ENCODE data around the gene FAM204A.

The FAM204A gene

DNA sequence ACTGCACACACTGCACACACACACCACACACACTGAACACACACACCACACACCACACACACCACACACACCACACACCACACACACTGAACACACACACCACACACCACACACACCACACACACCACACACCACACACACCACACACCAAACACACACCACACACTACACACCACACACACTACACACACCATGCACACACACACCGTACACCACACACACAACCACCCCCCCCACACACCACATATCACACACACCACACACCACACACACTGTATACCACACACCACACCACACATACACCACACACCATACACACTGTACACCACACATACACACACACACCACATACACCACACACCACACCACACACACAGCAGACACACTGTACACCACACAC, 59.5 kb downstream of the FAM204A start:
- no peak for DNase-seq (ENCODE audit: low read depth in 2 of 3, low spot score in 1 of 3)

- no peak for DNase-seq (ENCODE audit: low read depth in 2 of 3, low spot score in 1 of 3)
Observed at GRCh38 chr10:118278649-118279048, 63.5 kb downstream of the FAM204A start.

DNA sequence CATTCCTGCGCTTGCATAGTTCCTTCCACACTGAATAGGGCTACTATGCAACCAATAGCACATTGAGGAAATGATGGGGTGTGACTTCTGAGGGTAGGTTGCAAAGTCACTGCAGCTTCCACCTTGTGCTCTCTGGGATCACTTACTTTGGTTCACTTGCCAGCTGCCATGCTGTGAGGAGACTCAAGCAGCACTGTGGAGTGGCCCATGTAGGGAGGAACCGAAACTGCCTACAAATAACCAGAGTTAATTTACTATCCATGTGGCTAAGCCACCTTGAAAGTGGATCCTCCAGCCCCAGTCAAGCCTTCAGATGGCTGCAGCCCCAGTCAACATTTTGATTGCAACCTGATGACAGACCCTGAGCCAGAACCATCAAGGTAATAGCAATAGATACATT, 64.3 kb downstream of the FAM204A start:
- DNase-seq (ENCODE audit: low read depth in 2 of 3, low spot score in 1 of 3), result no peak

DNA sequence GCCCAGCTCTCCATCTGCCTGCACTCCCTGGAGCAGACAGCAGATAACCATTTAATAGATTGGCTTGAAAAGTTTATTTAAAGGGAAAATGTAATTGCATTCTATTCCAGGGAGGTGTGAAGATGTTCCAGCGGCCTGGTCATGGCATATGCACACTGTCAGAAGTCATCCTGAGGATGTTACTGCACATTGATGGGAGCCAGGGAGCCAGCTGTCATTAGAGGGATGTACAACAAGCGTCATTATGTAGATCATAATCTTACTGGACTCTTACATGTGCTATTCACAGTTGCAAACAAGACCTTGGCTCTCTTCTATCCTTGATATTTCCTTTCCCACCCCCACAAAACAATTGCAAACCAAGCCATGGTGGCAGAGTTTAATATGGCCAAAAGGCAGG, 65.4 kb downstream of the FAM204A start:
- DNase-seq (ENCODE audit: low read depth in 2 of 3, low spot score in 1 of 3), result no peak

GRCh38 chr10:118276204-118276603, 65.9 kb downstream of the FAM204A start:
- DNase-seq (ENCODE audit: low read depth in 2 of 3, low spot score in 1 of 3), result no peak

DNA sequence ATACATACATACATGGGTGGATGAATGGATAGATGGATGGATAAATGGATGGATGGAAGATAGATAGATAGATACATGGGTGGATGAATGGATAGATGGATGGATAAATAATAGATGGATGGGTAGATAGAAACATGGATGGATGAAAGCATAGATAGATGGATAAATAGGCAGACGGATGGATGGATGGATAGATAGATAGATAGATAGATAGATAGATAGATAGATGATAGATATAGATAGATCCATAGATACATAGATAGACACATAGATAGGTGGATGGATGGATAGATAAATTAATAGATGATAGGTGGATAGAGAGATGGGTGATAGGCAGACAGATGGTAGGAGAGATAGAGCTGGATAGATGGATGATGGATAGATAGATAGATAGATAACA, 68.5 kb downstream of the FAM204A start:
- DNase-seq (ENCODE audit: low read depth in 2 of 3, low spot score in 1 of 3), result no peak

DNA sequence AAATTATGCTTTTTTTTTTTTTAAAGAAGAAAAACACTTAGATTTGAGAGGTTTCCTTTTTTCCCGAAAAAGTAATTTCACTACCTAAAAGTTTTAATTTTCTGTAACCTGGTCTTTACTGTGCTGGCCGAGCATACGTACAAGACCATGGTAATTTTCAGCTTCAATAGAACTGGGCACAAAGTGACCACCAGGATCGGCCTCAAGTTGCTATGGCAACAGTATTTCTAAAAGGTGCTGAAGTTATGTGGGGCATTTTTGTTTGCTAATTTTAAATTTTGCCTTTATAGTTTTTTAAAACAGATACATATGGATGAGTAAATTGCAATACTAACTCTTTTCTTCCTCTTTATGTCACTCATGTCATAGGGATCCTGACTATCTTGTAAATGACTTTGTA, 69.4 kb downstream of the FAM204A start:
- no peak for DNase-seq (ENCODE audit: low read depth in 2 of 3, low spot score in 1 of 3)

- DNase-seq (ENCODE audit: low read depth in 2 of 3, low spot score in 1 of 3), result no peak
Observed at GRCh38 chr10:118272149-118272721, 69.9 kb downstream of the FAM204A start.

GRCh38 chr10:118271671-118272070, 70.5 kb downstream of the FAM204A start:
- no peak for DNase-seq (ENCODE audit: low read depth in 2 of 3, low spot score in 1 of 3)

DNA sequence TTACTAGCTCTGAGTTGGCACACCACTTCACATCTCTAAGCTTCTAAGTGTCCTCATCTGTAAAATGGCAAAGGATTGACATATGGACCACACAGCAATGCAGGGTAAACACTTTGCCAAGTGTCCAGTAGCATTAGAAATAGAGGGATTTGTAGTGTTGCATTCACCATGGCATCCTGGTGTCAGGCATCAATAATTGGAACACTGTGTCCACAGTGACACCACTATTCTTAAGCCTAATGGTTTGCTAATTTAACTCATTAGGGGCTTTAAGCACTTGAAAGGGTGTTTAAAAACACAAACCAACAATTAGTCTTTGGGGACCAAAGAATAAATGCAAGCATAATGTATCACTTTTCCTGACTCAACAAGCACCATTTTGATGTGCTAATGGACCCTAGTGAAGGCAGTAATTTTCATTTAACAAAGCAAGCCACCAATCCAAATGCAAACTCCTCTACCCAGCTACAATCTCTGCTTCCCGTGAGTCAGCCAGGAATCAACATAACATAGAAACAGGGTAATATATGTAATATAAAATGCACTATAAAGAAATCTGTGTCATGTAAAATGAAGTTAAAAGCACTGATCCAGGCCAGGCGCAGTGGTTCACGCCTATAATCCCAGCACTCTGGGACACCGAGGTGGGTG, 75.9 kb downstream of the FAM204A start:
- DNase-seq (ENCODE audit: low read depth in 2 of 3, low spot score in 1 of 3), result no peak

GRCh38 chr10:118264838-118265470, 77.2 kb downstream of the FAM204A start:
- no peak for DNase-seq (ENCODE audit: low read depth in 2 of 3, low spot score in 1 of 3)

DNA sequence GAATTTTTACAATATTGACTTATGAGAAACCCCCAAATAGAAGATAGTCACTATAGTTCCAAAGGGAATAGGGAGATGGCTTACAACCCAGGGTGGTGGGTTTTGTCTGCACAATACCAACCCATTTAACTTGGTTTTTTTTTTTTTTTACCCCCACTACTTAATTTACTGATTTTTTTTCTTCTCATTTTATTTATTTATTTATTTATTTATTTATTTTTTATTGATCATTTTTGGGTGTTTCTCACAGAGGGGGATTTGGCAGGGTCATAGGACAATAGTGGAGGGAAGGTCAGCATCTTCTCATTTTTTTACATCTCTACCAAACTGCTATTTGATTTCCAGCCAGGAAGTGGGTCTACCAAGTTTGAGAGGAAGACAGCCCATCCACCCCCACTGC, 77.9 kb downstream of the FAM204A start:
- DNase-seq (ENCODE audit: low read depth in 2 of 3, low spot score in 1 of 3), result no peak

- no peak for DNase-seq (ENCODE audit: low read depth in 2 of 3, low spot score in 1 of 3)
Observed at GRCh38 chr10:118262538-118262937, 79.6 kb downstream of the FAM204A start.

- DNase-seq (ENCODE audit: low read depth in 2 of 3, low spot score in 1 of 3), result peak; percentile 3 to 20 (median 8)
Observed at GRCh38 chr10:118259288-118259906, 82.7 kb downstream of the FAM204A start.

DNA sequence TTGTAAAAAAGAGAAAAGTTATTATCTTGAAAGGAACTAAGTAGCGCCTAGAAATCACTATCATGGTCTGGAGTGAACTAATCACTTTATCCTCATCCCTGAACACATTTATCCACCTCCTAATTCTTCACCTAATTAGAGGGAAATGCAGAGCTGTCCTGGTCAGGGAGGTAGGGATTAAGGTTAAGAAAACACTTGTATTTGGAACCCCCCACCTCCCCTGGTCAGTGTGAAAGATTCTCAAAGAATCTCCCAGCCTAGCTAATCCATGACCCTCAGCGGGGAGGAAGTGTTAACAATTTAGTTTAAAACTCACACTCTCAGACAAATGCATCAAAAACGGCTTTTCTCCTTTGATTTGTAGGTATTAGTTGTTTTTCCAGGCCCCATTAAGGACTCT, 83.8 kb downstream of the FAM204A start:
- DNase-seq (ENCODE audit: low read depth in 2 of 3, low spot score in 1 of 3), result no peak

DNA sequence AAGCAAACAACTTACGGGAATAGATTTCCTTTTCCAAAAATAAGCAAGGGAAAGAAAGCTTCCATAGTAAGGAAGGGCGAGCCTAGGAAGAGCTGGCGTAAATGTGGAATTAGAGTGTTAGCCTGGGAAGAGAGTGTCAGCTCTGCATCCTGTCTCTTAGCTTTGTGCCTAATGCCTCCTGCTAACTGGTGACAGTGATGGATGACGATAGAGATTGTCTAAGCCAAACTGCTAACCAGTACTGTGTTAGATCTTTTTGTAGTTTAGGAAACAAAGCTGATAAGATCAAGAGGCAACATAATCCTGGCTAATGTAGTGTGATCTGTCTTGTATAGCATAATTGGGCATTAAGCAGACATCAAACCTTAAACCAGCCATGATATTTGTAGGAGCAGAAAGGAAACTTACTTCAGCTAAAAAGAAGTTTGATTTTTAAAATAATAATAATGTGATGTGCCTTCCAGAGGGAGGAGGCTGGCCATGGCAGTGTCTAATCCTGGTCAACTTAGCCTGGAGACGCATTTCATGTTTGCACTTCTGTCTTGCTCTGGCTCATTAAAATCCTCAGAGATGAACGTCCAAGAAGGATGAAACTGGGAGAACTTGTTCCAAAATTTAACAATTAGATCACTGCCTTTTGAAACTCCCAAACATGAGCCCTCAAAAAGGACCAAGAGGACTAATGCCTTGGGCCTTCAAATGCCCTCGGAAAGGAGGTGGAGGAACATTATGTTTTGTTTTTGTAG, 85.1 kb downstream of the FAM204A start:
- DNase-seq (ENCODE audit: low read depth in 2 of 3, low spot score in 1 of 3), result no peak

- DNase-seq (ENCODE audit: low read depth in 2 of 3, low spot score in 1 of 3), result no peak
Observed at GRCh38 chr10:118256209-118256608, 85.9 kb downstream of the FAM204A start.

GRCh38 chr10:118255355-118255754, 86.8 kb downstream of the FAM204A start:
- DNase-seq (ENCODE audit: low read depth in 2 of 3, low spot score in 1 of 3), result no peak

- DNase-seq (ENCODE audit: low read depth in 2 of 3, low spot score in 1 of 3), result no peak
Observed at GRCh38 chr10:118254654-118255053, 87.5 kb downstream of the FAM204A start.

DNA sequence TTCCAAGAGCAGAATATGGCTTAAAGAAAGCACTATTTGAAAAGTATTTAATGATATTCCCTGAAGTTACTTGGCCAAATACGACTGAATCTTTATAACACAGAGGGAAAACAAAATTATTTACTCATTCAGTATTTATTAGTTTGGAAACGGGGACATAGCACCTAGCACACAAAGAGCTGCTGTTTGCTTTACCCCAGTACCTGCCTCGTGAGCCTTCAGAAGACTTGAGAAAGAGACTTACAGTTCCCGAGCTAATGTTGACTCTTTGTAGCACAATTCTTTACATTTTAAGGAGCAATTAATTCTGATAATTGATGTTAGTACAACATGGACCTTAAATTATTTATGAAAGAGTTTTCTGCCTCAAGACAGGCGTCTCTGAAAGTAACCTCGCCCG, 88.7 kb downstream of the FAM204A start:
- no peak for DNase-seq (ENCODE audit: low read depth in 2 of 3, low spot score in 1 of 3)

DNA sequence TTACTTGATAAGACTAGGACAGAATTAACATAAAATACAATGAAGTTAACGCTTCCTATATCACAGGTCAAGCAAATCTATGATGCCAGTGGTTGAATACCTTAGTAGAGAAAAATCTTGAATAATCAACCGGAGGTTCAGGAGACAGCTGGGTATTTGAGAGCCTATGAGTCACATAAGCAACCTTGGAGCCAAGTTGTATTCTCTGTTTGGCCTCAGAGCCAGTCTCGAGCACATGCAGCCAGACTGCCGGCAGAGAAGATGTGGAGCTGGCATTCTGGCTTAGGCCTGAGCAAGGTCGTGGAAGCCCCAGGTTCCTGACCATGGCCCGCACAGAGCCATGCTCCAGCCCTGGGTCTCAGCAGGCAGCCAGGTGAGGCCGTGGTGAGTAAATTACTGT, 90.3 kb downstream of the FAM204A start:
- DNase-seq (ENCODE audit: low read depth in 2 of 3, low spot score in 1 of 3), result no peak

DNA sequence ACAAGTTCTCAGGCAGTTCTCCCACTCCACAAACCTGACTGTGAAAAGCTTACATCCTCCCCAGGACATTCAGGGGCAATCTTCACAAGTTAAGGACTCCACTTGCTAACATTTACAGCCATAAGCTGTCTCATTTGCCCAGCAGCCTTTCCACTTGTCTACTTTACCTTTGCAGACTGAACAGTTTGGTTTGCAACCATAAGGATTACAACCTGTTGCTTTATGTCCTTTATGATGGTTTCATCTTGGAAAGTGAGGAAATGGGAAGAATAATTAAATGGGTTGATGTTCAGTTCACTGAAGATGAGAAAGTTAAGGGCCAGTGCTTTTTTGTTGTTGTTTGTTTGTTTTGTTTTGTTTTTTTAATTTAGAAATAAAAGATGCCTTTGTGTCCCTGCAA, 92.4 kb downstream of the FAM204A start:
- DNase-seq (ENCODE audit: low read depth in 2 of 3, low spot score in 1 of 3), result no peak
